HL-60 (cell line): ENCODE data around the gene ABI2.

Experiments
- DNase-seq, 2 experiments: peaks; one replicate each; pipeline ENCODE4 v3.0.0-alpha.2; 2010 to 2020; ENCODE audit warnings: low read depth in 1 of 2, low spot score in 1 of 2
- H3K27ac ChIP-seq: fragments of 250-450 bp; sonication (Bioruptor Pico); replicated peaks from 2 replicates; pipeline ENCODE4 v1.5.1; 2020; ENCODE audit warnings: mild to moderate bottlenecking, moderate library complexity
- H3K27me3 ChIP-seq: fragments of 250-450 bp; sonication (Bioruptor Pico); 2 replicates; pipeline ENCODE4 v1.5.1; 2021; ENCODE audit warnings: mild to moderate bottlenecking, moderate library complexity; ENCODE audit not compliant: insufficient read depth, poor library complexity, severe bottlenecking
- H3K4me3 ChIP-seq: replicated peaks from 2 replicates; pipeline ENCODE4 v1.5.1; 2011; ENCODE audit warnings: mild to moderate bottlenecking, control low read depth, low read length; ENCODE audit not compliant: insufficient read depth
- GABPA ChIP-seq: IDR thresholded peaks from 2 replicates; pipeline ENCODE4 v1.6.1; 2012; ENCODE audit warnings: low read depth
- POLR2AphosphoS5 ChIP-seq: IDR thresholded peaks from 2 replicates; pipeline ENCODE4 v1.6.1; 2012; ENCODE audit warnings: low read depth
- SPI1 ChIP-seq: IDR thresholded peaks from 2 replicates; pipeline ENCODE4 v1.6.1; 2012; ENCODE audit warnings: low read depth, mild to moderate bottlenecking, borderline replicate concordance
- long read RNA-seq: library from polyadenylated mRNA; unstranded; transcript quantifications from one replicate; pipeline ENCODE4 v2.0.0, GENCODE V29; 2020
- TF ChIP-seq, protein P1 (sequence below): IDR thresholded peaks from 2 replicates; pipeline ENCODE4 v1.6.1; 2012; ENCODE audit warnings: low read depth; ENCODE audit not compliant: insufficient replicate concordance
- TF ChIP-seq, protein P2 (sequence below): IDR thresholded peaks from one replicate; pipeline ENCODE4 v1.5.1; 2011; ENCODE audit warnings: low read length, control low read depth, inconsistent platforms; ENCODE audit not compliant: insufficient read depth

Gene ABI2
- long read RNA-seq, full-length matches to known transcripts: 13 of 47 reads
- long read RNA-seq, partial matches to known transcripts: 0 of 47 reads
- long read RNA-seq, other reads (novel, unspliced or antisense): 34 of 47 reads

DNA sequence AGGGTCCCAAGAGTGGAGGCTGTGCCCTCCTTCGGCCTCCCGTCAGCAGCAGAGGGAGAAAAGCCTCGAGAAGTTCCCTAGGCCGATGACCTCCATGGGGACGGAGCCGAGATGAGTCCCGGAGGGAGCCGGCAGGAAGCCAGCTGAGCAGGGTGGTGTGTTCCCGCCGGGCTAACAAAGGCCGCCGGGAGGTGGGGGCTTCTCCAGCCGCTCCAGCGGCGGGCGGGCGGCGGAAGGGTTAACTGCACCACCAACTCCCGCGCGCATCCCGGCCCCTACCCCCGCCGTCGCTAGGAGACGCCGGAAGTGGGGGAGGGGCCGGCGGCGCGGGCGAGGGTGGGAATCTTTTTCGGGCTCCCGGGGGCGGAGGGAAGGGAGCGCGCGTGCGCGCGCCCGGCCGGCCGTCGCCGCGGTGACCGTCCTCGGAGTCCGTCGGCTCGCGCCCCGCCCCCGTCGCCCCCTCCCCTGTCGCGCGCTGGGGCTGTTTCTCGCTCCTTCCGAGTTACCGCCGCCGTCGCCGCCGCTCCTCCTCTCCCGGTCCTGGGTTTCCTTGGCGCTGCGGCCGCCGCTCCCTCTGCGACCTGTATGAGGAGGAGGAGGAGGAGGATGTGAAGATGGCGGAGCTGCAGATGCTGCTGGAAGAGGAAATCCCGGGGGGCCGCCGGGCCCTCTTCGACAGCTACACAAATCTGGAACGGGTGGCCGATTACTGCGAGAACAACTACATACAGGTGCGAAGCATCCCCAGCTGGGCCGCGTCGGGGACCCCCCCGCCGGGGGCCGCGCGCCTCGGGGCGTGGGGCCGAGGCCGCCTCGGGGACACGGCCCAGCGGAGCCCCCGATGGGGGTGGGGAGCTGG is at the start of gene ABI2:
Gene ABI2 (plus strand): TSS at position 494 of the 859 bp plus-strand sequence. CDS start 121 bp downstream, at position 615.
- no peak for TF ChIP-seq GABPA
- DNase-seq: peak; percentile 1 to 40

DNA sequence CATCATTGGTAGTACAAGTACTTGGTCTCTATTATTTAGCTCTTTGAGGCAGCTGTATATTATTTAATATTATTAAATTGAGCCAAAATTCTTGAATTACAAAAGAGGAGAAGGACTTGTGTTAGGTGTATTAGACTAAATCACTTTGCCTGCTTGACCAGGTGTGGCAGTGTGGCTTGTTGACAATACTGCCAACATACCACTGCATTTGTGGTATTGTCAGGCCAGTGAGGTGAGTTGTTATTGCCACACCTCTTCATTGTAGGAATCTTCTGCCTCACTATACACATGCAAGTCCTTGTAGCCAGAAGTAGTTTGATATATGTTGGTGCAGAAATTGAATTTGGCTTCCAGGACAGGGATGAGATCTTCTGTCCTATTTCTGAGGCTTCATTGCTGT is 48.9 kb upstream of the ABI2 start:
- DNase-seq: no peak
- Histone ChIP-seq H3K4me3 (no peak overlapping the region), H3K27me3 (no peaks in the 10 kb centered on the region), H3K27ac (no peak overlapping the region)
- TF ChIP-seq, protein P1, sequence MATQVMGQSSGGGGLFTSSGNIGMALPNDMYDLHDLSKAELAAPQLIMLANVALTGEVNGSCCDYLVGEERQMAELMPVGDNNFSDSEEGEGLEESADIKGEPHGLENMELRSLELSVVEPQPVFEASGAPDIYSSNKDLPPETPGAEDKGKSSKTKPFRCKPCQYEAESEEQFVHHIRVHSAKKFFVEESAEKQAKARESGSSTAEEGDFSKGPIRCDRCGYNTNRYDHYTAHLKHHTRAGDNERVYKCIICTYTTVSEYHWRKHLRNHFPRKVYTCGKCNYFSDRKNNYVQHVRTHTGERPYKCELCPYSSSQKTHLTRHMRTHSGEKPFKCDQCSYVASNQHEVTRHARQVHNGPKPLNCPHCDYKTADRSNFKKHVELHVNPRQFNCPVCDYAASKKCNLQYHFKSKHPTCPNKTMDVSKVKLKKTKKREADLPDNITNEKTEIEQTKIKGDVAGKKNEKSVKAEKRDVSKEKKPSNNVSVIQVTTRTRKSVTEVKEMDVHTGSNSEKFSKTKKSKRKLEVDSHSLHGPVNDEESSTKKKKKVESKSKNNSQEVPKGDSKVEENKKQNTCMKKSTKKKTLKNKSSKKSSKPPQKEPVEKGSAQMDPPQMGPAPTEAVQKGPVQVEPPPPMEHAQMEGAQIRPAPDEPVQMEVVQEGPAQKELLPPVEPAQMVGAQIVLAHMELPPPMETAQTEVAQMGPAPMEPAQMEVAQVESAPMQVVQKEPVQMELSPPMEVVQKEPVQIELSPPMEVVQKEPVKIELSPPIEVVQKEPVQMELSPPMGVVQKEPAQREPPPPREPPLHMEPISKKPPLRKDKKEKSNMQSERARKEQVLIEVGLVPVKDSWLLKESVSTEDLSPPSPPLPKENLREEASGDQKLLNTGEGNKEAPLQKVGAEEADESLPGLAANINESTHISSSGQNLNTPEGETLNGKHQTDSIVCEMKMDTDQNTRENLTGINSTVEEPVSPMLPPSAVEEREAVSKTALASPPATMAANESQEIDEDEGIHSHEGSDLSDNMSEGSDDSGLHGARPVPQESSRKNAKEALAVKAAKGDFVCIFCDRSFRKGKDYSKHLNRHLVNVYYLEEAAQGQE: no peak
- TF ChIP-seq, protein P2, sequence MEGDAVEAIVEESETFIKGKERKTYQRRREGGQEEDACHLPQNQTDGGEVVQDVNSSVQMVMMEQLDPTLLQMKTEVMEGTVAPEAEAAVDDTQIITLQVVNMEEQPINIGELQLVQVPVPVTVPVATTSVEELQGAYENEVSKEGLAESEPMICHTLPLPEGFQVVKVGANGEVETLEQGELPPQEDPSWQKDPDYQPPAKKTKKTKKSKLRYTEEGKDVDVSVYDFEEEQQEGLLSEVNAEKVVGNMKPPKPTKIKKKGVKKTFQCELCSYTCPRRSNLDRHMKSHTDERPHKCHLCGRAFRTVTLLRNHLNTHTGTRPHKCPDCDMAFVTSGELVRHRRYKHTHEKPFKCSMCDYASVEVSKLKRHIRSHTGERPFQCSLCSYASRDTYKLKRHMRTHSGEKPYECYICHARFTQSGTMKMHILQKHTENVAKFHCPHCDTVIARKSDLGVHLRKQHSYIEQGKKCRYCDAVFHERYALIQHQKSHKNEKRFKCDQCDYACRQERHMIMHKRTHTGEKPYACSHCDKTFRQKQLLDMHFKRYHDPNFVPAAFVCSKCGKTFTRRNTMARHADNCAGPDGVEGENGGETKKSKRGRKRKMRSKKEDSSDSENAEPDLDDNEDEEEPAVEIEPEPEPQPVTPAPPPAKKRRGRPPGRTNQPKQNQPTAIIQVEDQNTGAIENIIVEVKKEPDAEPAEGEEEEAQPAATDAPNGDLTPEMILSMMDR: no peak
- TF ChIP-seq GABPA: no peak
- no peak for TF ChIP-seq SPI1
- no peak for TF ChIP-seq POLR2AphosphoS5

More for the DNA sequence above, at the start of gene ABI2:
- Histone ChIP-seq H3K27ac (no peak within 1 kb of the TSS), H3K27me3 (peaks cover 4% of the 10 kb centered on the region), H3K4me3 (peak within 1 kb of the TSS; percentile 97)

DNA sequence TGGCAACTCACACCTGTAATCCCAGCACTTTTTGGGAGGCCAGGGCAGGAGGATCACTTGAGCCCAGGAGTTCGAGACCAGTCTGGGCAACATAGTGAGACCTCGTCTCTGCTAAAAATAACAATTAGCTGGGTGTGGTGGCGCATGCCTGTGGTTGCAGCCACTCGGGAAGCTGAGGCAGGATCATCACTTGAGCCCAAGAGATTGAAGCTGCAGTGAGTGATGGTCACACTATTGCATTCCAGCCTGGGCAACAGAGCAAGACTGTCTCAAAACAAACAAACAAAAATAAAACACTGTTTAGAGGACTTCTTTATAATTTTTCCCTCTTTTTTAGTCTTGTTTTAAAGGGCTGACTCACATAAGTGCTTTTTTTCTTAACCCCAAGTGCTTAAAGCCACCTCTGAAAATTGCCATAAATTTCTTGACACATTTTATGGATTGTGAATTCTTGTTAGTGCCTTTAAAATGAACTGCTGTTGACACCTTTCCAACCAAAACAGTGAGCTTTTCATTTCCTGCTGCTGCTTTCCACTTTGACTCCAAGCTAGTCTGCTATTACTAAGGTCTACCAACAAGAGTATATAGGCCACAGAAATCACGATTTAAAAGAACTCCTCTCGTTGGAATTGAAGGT is 47.6 kb upstream of the ABI2 start:
- H3K27ac ChIP-seq: no peak overlapping the region
- no peak overlapping the region for H3K4me3 ChIP-seq
- TF ChIP-seq, protein P2: no peak
- TF ChIP-seq, protein P1: no peak
- no peak for TF ChIP-seq GABPA
- no peak for TF ChIP-seq POLR2AphosphoS5
- H3K27me3 ChIP-seq: no peaks in the 10 kb centered on the region
- no peak for DNase-seq

DNA sequence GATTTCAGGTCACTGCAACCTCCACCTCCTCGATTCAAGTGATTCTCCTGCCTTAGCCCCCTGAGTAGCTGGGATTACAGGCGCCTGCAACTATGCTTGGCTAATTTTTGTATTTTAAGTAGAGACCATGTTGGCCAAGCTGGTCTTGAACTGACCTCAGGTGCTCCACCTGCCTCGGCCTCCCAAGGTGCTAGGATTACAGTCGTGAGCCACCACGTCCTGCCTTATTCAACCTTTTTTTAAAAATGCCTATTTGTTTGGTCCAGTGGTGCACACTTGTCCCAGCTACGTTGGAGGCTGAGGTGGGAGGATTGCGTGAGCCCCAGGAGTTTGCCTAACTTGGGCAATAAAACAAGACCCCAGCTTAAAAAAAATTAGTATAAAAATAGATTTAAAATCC is 46.1 kb upstream of the ABI2 start:
- H3K4me3 ChIP-seq: no peak overlapping the region
- TF ChIP-seq GABPA (no peak), SPI1 (no peak), POLR2AphosphoS5 (no peak)
- TF ChIP-seq, protein P2: no peak
- TF ChIP-seq, protein P1: no peak
- DNase-seq: no peak
- no peak overlapping the region for H3K27ac ChIP-seq
- H3K27me3 ChIP-seq: no peaks in the 10 kb centered on the region
